IPS-18a (cell line): Measurements from ENCODE around the gene HOXB5.

ENCODE experiments used
- H3K27ac ChIP-seq: one replicate; pipeline ENCODE4 v1.5.1; 2013; ENCODE audit warnings: low read length
- H3K27me3 ChIP-seq: one replicate; pipeline ENCODE4 v1.6.1; 2013; ENCODE audit warnings: mild to moderate bottlenecking, low read length; ENCODE audit not compliant: control insufficient read depth, insufficient read depth
- H3K36me3 ChIP-seq: one replicate; pipeline ENCODE4 v1.6.1; 2013; ENCODE audit warnings: low read depth, low read length; ENCODE audit not compliant: control insufficient read depth
- H3K4me1 ChIP-seq: one replicate; pipeline ENCODE4 v1.6.1; 2013; ENCODE audit warnings: low read depth, low read length; ENCODE audit not compliant: control insufficient read depth
- H3K4me3 ChIP-seq: one replicate; pipeline ENCODE4 v1.5.1; 2013; ENCODE audit warnings: low read length
- H3K9ac ChIP-seq: one replicate; pipeline ENCODE4 v1.6.1; 2013; ENCODE audit warnings: mild to moderate bottlenecking, low read length, moderate library complexity
- H3K9me3 ChIP-seq: one replicate; pipeline ENCODE4 v1.6.1; 2013; ENCODE audit warnings: low read depth, low read length; ENCODE audit not compliant: control insufficient read depth

Gene HOXB5

DNA sequence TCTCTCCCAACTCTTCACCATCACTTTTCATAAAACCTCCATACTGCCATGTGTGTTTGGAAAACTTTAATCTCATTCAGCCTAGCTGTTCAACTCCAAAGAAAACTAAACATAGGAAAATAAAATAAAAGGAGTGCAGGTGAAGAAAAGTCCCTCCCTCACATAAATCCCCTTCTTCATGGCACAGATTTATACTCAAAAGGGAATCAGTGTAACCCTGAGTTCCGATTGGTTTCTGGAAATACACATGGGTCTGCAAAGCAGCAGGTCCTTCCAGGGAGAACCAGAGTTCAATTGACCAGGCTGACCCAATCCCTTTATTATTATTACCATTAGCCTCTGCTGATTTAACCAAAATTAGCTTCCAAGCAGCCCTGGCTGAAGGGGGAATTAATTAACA lies 39.8 kb downstream of the HOXB5 start:
- no peak overlapping the region for H3K27ac ChIP-seq
- no peak overlapping the region for H3K9ac ChIP-seq
- peaks cover 100% of the 10 kb centered on the region for H3K27me3 ChIP-seq
- no peaks in the 10 kb centered on the region for H3K36me3 ChIP-seq
- peaks cover under 1% of the 10 kb centered on the region for H3K4me1 ChIP-seq
- H3K9me3 ChIP-seq: no peaks in the 10 kb centered on the region
- no peak overlapping the region for H3K4me3 ChIP-seq

DNA sequence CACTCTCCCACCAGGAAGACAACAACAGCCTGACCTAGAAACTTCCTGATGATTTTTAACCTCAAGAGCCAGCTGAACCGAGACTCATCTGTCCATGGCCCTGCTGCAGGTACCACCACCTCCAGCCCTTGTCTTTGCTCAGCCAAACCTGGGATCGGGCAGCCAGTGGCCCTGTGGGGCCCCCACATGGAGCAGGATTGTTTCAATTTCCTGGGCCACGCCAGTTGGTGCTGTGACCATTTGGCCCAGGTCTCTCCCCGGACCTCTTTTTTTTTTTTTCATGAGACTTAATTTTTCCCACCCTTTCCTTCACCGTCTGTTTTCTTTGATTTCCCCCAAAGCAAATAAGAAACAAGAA lies 40.4 kb downstream of the HOXB5 start:
- Histone ChIP-seq H3K4me1 (peaks cover 5% of the 10 kb centered on the region), H3K27ac (no peak overlapping the region), H3K27me3 (peaks cover 100% of the 10 kb centered on the region), H3K4me3 (no peak overlapping the region), H3K36me3 (no peaks in the 10 kb centered on the region), H3K9me3 (no peaks in the 10 kb centered on the region), H3K9ac (no peak overlapping the region)

DNA sequence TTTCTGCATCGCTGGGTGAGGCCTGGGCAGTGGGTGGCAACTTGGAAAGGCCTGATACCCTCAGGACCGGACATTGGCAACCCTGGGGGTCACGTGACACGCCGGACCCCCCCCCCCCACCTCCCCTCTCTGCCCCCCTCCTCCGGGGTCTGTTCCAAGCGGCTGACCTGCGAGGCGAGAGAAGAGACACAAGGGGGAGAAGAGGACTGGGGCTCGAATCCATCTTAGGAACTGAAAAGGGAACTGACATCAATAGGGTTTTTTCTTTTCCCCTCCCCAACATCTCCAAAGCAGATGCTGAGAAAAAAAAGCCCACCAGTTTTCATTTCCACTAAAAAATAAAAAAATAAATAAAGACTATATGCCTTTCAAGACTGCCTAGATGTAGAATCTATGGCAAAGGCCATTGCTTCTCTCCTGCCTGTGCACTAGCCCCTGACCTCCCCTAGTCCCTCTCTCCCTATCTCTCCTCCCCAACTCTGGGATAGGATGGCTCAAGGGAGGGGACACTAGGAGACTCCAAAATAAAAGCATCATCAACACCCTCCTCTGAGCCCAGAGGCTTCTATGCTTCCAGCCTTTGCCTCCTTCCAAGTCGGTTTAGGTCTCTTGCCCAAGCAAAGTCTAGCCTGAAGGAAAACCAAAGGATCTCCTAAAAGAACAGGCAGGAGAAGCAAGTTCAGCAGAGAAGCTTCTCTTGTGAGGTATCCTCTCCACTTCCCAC lies 41.0 kb downstream of the HOXB5 start:
- Histone ChIP-seq H3K9me3 (no peaks in the 10 kb centered on the region), H3K36me3 (no peaks in the 10 kb centered on the region), H3K4me1 (peaks cover 5% of the 10 kb centered on the region), H3K27me3 (peaks cover 100% of the 10 kb centered on the region), H3K9ac (no peak overlapping the region), H3K27ac (no peak overlapping the region), H3K4me3 (no peak overlapping the region)

DNA sequence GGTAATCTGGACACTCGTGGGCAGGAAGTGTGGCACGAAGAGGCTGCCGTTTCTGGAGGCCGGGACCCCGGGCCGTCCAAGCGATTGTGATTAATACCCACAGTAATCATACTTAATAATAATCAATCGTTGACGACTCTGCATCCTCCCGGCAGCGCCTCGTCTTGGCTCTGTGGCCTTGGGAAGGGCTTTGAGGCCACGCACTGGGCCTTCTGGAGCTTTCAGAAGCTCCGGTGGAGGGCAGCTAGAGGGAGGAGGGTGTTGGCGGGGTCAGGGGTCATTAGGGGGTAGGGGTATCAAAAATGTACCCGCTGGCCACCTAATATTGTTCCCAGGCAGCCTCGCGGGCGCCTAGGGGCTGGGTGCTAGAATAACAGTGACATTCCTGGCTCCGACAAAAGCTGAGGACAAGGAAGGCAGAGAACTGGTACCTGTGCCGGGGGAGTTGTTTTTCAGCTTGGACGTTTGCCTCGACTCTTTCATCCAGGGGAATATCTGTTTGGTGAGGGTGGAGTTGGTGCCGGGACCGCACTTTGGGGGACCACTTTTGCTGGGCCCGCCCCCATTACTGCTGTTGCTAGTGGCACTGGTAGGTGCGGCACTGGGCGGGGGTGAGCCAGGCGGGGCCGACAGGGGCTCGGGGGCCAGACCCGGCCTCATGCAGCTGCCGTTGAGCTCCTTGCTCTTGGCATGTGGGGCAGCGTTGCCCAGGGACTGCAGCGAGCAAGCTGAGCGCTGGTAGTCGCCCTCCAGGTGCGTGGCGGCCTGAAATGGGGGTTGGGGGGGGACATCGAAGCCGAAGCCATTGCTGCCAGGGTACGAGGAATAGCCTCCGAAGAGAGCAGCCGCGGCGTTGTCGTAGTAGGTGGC lies 41.7 kb downstream of the HOXB5 start:
- Histone ChIP-seq H3K9me3 (no peaks in the 10 kb centered on the region), H3K9ac (no peak overlapping the region), H3K4me1 (peaks cover 5% of the 10 kb centered on the region), H3K27ac (no peak overlapping the region), H3K36me3 (no peaks in the 10 kb centered on the region), H3K4me3 (no peak overlapping the region), H3K27me3 (peaks cover 100% of the 10 kb centered on the region)

DNA sequence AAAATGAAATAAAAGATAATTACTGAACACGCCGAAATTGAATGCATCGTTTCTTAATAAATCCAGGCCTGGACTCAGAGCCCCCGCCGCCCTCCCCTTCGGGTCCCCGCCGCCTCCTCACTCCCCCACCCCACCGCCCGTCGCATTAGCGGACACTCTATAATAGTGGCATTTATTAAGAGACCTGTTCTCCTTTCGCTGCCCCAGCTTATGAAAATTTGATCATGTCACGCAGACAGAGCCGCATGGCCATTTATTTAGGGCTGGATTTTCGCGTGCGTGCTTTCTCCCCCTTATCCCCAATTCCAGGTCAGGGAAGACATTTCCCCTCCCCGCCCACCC lies 42.4 kb downstream of the HOXB5 start:
- Histone ChIP-seq H3K9me3 (no peaks in the 10 kb centered on the region), H3K27ac (no peak overlapping the region), H3K36me3 (no peaks in the 10 kb centered on the region), H3K9ac (no peak overlapping the region), H3K27me3 (peaks cover 100% of the 10 kb centered on the region), H3K4me3 (no peak overlapping the region), H3K4me1 (peaks cover 11% of the 10 kb centered on the region)

DNA sequence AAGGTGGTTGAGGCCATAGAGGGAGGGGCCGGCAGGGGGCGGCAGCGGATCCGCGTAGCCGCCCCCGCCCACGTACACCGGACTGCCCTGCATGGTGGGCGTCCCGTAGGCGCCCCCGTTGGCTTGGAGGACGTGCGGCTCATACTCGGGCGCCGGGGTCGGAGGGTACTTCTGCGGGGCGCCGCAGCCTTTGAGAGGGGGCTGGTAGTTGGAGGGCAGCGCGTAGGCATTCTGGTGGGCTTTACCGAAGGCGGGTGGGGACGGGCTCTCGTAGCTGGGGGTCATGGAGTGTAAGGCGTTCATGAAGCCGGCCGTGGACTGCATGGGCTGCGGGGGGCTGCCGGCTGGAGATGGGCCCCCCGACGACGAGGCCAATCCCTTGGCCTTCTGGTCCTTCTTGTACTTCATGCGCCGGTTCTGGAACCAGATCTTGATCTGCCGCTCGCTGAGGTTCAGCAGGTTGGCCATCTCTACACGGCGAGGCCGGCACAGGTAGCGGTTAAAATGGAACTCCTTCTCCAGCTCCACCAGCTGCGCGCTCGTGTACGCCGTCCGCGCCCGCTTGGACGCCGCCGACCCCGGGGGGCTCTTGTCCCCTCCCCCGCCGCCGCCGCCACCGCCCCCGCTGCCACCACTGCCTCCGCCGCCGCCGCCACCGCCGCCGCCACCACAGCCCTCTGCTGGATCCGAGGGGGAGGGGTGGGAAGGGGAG lies 42.9 kb downstream of the HOXB5 start:
- Histone ChIP-seq H3K9me3 (no peaks in the 10 kb centered on the region), H3K9ac (no peak overlapping the region), H3K4me3 (no peak overlapping the region), H3K27ac (no peak overlapping the region), H3K4me1 (peaks cover 12% of the 10 kb centered on the region), H3K36me3 (no peaks in the 10 kb centered on the region), H3K27me3 (peaks cover 100% of the 10 kb centered on the region)

DNA sequence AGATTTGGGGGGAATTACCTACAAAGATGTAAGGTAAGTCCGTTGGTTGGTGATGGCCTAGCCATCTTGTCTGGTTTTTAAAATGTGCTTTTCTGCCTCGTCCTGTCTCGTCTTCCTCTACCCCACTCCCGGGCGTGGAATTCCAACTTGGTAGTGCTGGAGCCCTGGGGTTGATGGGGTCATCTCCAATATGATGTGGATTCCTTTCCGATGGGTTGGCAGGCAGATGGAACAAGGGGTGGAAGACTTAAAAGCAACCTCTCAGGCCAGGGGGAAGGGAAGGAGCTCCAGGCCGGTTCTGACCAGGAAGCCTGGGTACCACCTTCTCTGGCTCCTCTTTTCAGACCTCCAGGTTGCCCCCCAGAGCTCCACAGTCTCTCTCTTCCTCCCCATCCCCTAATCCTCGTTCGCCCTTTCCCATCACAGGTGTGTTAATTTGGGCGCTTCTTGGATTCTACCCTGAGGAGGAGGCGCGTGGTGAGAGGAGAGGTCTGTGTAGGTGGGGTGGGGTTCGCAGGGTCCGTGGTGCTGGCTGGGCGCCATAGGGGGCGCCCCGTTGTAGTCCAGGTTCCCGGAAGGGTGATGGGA lies 43.6 kb downstream of the HOXB5 start:
- no peak overlapping the region for H3K4me3 ChIP-seq
- peaks cover 12% of the 10 kb centered on the region for H3K4me1 ChIP-seq

DNA sequence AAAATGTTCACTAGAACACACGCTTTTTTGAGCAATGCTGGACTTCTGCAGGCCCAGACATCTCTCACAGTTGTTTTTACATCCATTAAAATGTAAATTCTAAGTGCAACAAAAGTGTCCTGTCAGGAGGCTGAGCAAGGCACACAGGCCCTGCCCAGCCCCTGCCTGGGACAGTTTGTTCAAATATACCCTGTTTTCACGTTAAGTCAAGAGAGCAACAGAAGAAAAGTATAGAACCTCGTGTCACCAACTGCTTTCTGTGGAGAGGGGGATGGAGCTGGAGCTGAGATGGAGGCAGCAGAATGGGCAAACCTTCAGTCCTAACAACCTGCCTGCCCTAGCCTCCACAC lies 44.3 kb downstream of the HOXB5 start:
- Histone ChIP-seq H3K27ac (no peak overlapping the region), H3K9me3 (no peaks in the 10 kb centered on the region), H3K4me3 (no peak overlapping the region), H3K9ac (no peak overlapping the region), H3K36me3 (no peaks in the 10 kb centered on the region), H3K27me3 (peaks cover 100% of the 10 kb centered on the region), H3K4me1 (peaks cover 12% of the 10 kb centered on the region)

More for the DNA sequence above, 43.6 kb downstream of the HOXB5 start:
- H3K9me3 ChIP-seq: no peaks in the 10 kb centered on the region
- no peak overlapping the region for H3K27ac ChIP-seq
- H3K36me3 ChIP-seq: no peaks in the 10 kb centered on the region
- no peak overlapping the region for H3K9ac ChIP-seq
- H3K27me3 ChIP-seq: peaks cover 100% of the 10 kb centered on the region

DNA sequence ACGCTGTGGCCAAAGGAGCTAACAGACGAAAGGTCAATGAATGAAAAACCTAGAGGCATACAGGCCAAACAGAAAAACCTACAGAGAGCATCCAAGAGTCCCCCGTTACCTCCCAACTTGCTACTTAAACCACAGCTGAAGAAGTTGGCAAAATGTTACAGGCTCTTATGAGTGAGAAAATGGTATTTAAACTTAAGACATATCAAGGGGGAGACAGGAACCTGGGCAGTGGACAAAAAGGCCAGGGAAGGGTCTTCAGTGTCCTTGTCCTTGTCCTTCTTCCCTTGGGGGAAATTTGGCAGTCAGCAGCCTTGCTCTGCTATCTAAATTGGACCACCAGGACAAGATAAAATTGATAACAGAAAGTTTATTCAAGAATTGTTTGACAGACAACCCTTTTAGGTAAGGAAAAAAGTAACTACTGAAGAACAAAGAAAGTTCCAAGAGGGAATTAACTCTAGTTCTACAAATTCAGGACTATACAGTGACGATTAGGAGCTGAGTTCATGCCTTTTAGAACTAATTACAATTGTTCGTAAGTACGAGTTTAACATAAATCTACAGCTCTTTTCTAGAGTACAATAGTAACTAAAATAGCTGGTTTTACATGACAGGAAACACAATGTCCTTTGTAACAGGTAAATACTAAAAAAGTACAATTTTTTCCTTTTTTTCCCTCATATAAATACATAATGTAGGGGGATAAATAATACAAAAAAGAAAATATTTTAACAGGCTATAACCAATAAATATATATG lies 44.9 kb downstream of the HOXB5 start:
- Histone ChIP-seq H3K36me3 (no peaks in the 10 kb centered on the region), H3K4me1 (peaks cover 16% of the 10 kb centered on the region), H3K4me3 (no peak overlapping the region), H3K9ac (no peak overlapping the region), H3K27me3 (peaks cover 100% of the 10 kb centered on the region), H3K9me3 (no peaks in the 10 kb centered on the region), H3K27ac (no peak overlapping the region)

DNA sequence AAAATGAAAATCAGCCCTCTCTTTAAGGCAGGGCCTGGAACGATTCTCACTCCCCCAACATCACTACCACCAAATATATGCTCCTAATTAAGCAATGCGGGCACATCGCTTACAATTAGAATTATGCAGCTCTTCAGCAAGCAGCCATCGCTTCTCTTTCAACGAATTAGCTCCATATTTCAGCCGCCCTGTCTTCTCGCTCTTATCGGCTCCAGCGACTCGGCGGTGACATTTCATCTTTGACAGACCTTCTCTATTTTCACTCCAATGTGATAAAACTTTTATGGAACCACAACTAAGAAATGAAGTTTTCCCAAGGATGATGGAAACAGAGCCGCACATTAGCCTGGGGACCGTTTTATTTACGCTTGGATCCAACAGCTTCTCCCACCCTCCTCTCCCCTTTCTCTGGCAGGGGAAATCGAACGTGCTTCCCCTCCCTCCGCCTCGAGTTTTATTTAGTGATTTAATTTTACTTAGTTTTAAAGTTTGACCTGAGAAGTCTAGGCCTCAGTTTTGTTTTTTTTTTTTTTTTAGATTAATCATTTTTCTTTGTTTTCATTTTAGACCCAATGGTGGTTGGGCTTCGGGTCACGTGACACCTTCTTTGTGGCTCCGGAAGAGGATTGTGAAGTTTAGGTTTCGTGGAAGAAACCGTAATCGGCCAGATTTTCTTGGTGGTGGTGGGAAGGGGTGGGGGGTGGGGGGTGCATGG lies 45.6 kb downstream of the HOXB5 start:
- Histone ChIP-seq H3K27me3 (peaks cover 100% of the 10 kb centered on the region), H3K4me1 (peaks cover 16% of the 10 kb centered on the region), H3K36me3 (no peaks in the 10 kb centered on the region), H3K27ac (no peak overlapping the region), H3K9ac (no peak overlapping the region), H3K4me3 (no peak overlapping the region), H3K9me3 (no peaks in the 10 kb centered on the region)
